GM18868 (cell line): ENCODE measurements around the gene SGMS2.
A peak's percentile ranks its signal among the peaks of the same experiment; 100 is the strongest.

ENCODE experiments used
- ATAC-seq: cut with Tn5 transposase; IDR thresholded peaks from one replicate; pipeline ENCODE4 v1.9.1; 2021; ENCODE audit warnings: mild to moderate bottlenecking, moderate library complexity; ENCODE audit not compliant: unreplicated experiment

The SGMS2 gene

GRCh38 chr4:107863850-107864371, 39.2 kb downstream of the SGMS2 start:
- ATAC-seq, result no peak

GRCh38 chr4:107866726-107867125, 42.0 kb downstream of the SGMS2 start:
- no peak for ATAC-seq

- ATAC-seq, result no peak
These were observed 45.5 kb downstream of the SGMS2 start for GRCh38 chr4:107870236-107870635.

- no peak for ATAC-seq
These were observed 46.4 kb downstream of the SGMS2 start for GRCh38 chr4:107870916-107871786.

GRCh38 chr4:107874024-107874423, 49.3 kb downstream of the SGMS2 start:
- ATAC-seq, result no peak

GRCh38 chr4:107876099-107876498, 51.4 kb downstream of the SGMS2 start:
- no peak for ATAC-seq

- no peak for ATAC-seq
These were observed 52.6 kb downstream of the SGMS2 start for GRCh38 chr4:107877361-107877760.

- ATAC-seq, result no peak
These were observed 61.1 kb downstream of the SGMS2 start for GRCh38 chr4:107885865-107886264.

- no peak for ATAC-seq
These were observed 63.5 kb downstream of the SGMS2 start for GRCh38 chr4:107888237-107888636.

- ATAC-seq, result no peak
These were observed 66.0 kb downstream of the SGMS2 start for GRCh38 chr4:107890779-107891178.

- no peak for ATAC-seq
These were observed 66.6 kb downstream of the SGMS2 start for GRCh38 chr4:107891299-107891698.

- ATAC-seq, result no peak
These were observed 68.7 kb downstream of the SGMS2 start for GRCh38 chr4:107893171-107894137.

- ATAC-seq, result no peak
These were observed 69.4 kb downstream of the SGMS2 start for GRCh38 chr4:107894138-107894603.

- ATAC-seq, result no peak
These were observed 71.5 kb downstream of the SGMS2 start for GRCh38 chr4:107896158-107896645.

- no peak for ATAC-seq
These were observed 71.9 kb downstream of the SGMS2 start for GRCh38 chr4:107896646-107897045.

GRCh38 chr4:107897823-107898222, 73.1 kb downstream of the SGMS2 start:
- ATAC-seq, result no peak

- ATAC-seq, result no peak
These were observed 75.3 kb downstream of the SGMS2 start for GRCh38 chr4:107900067-107900466.

GRCh38 chr4:107900508-107900907, 75.8 kb downstream of the SGMS2 start:
- no peak for ATAC-seq

GRCh38 chr4:107901213-107901934, 76.6 kb downstream of the SGMS2 start:
- no peak for ATAC-seq

- peak; percentile 34 for ATAC-seq
These were observed 78.0 kb downstream of the SGMS2 start for GRCh38 chr4:107902715-107903114.
